ENCODE measurements around the gene TSR3. TPM values are rescaled to one million over a fixed set of nuclear protein-coding genes. Genes with fewer than 3 reads are reported as not detected.

The TSR3 gene
- total and polyA plus RNA-seq, 2 of the 13 experiments (the other 11 are each of a cell fraction or from before 2014, with no cell fraction given), result 24.2 to 51.0 TPM

DNA sequence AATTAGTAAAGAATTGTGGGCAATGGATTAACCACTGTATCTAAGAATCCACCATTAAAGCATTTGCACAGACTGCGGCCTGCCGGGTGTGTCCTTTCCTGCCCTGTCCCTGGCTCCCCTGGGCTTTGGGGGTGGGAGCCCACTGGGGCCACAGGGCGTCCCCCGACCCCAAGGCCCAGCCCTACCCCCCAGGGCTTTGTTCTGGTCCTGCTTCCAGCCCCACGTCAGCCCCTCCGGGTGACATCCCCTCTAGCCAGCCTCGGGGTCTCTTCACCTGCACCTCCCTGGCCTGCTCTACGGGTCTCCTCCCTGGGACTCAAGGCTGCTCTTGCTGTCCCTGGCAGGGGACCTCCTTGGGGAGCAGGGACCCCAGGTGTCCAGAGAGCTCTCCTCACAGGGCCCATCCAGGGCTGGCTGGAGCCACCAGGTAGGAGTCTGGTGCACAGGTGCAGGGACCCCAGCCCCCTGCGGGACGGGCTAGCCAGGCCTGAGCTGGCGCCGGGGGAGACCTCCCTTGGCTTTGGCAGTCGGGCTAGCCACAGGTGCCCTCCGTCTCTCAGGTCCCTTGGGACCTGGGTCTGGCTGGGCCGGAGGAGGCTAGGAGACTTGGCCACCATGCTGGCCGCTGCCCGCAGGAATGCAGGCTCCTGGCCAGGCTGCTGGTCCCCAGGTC, 24.6 kb downstream of the TSR3 start:
- Histone ChIP-seq H3K27ac (ENCODE audit: extremely low read length, insufficient read depth, low read length) (no peak overlapping the region), H3K79me2 (ENCODE audit: insufficient read depth, low read length) (no peaks in the 10 kb centered on the region), H3K9ac (ENCODE audit: insufficient read depth, low read depth, low read length) (no peak overlapping the region), H3K4me2 (ENCODE audit: low read depth, low read length) (no peak overlapping the region), H4K20me1 (ENCODE audit: insufficient read depth, low read length) (no peaks in the 10 kb centered on the region), H3K9me3 (ENCODE audit: low read length) (no peaks in the 10 kb centered on the region), H3K4me3 (replicated peaks in 1 of 3; ENCODE audit: insufficient read depth in 1 of 3, low read depth in 2 of 3, low read length in 3 of 3) (no peak overlapping the region), H3K4me1 (ENCODE audit: insufficient read depth, low read length) (peaks cover 13% of the 10 kb centered on the region), H3K36me3 (replicated peaks in 1 of 2; ENCODE audit: control insufficient read depth in 1 of 2, insufficient read depth in 2 of 2, low read length in 2 of 2) (peaks cover 3 to 17% of the 10 kb centered on the region in 2 experiments; a peak in 3 of 5 replicates), H2AFZ (ENCODE audit: low read length) (no peak overlapping the region), H3K27me3 (ENCODE audit: control insufficient read depth in 1 of 2, insufficient read depth in 2 of 2, low read length in 2 of 2) (no peaks in the 10 kb centered on the region; a peak in 1 of 5 replicates)
- TF ChIP-seq CC2D1A (CRISPR knock-in tag; IDR thresholded peaks at IDR 0.05) (no peak), AGO2 (optimal IDR thresholded peaks at IDR 0.05; ENCODE audit: low read depth, low read length) (peak; percentile 52), ZSCAN20 (CRISPR knock-in tag; IDR thresholded peaks at IDR 0.05; ENCODE audit: borderline replicate concordance) (no peak), KDM2A (CRISPR knock-in tag; IDR thresholded peaks at IDR 0.05; ENCODE audit: borderline replicate concordance, low read depth) (0 out of 2 replicates have a peak, but pooled peaks have one; percentile 13), NCOA1 (CRISPR knock-in tag; IDR thresholded peaks at IDR 0.05) (no peak), REPIN1 (CRISPR knock-in tag; IDR thresholded peaks at IDR 0.05; ENCODE audit: borderline replicate concordance, low read depth) (no peak), CENPT (CRISPR knock-in tag; IDR thresholded peaks at IDR 0.05; ENCODE audit: low read depth) (no peak), MAFG (CRISPR knock-in tag; IDR thresholded peaks at IDR 0.05) (no peak), ZNF263 (CRISPR knock-in tag; IDR thresholded peaks at IDR 0.05) (no peak)
- TF ChIP-seq, protein P1, sequence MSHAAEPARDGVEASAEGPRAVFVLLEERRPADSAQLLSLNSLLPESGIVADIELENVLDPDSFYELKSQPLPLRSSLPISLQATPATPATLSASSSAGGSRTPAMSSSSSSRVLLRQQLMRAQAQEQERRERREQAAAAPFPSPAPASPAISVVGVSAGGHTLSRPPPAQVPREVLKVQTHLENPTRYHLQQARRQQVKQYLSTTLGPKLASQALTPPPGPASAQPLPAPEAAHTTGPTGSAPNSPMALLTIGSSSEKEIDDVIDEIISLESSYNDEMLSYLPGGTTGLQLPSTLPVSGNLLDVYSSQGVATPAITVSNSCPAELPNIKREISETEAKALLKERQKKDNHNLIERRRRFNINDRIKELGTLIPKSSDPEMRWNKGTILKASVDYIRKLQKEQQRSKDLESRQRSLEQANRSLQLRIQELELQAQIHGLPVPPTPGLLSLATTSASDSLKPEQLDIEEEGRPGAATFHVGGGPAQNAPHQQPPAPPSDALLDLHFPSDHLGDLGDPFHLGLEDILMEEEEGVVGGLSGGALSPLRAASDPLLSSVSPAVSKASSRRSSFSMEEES (CRISPR knock-in tag; IDR thresholded peaks at IDR 0.05), result no peak
- TF ChIP-seq, protein P2, sequence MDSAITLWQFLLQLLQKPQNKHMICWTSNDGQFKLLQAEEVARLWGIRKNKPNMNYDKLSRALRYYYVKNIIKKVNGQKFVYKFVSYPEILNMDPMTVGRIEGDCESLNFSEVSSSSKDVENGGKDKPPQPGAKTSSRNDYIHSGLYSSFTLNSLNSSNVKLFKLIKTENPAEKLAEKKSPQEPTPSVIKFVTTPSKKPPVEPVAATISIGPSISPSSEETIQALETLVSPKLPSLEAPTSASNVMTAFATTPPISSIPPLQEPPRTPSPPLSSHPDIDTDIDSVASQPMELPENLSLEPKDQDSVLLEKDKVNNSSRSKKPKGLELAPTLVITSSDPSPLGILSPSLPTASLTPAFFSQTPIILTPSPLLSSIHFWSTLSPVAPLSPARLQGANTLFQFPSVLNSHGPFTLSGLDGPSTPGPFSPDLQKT (CRISPR knock-in tag; IDR thresholded peaks at IDR 0.05; ENCODE audit: borderline replicate concordance), result no peak
- WGBS (ENCODE audit: low lambda C conversion rate), result 100% methylated on average over 5 of the region's 17 CpGs
- no peak for FAIRE-seq
- BruUV-seq (replicated peaks), result no TSS peak
- in situ Hi-C loops (cut with HindIII; ENCODE audit: extremely low pct_ligation_motif_present, low pct_unique_long_range_greater_than_20kb) (no loop called here), intact Hi-C loops (cut with micrococcal nuclease; ENCODE audit: unreplicated experiment) (no loop called here)
- ChIA-PET POLR2A (no interaction called here), CTCF (ENCODE audit: low intra/inter-chr PET ratio, low total read pairs) (no interaction called here)
- no peak for ATAC-seq
- DNase-seq (ENCODE audit: low spot score), result no peak
